Endothelial cell of umbilical vein (primary cell): Measurements from ENCODE around the gene CEBPZOS. TPM values are rescaled to one million over a fixed set of nuclear protein-coding genes. Genes with fewer than 3 reads are reported as not detected.
"Not testable (repeated sequence)": the region's sequence is repeated elsewhere in the genome, so short reads cannot be mapped to it uniquely, and the experiment has no call there.

Source experiments
- BruUV-seq: library from RNA; stranded (reverse); fragments of 400-500 nt; replicated peaks from 2 replicates; lab custom pipeline; 2021; lab: Mats Ljungman, UMichigan
- CTCF ChIA-PET: fragments of 300-600, 350-600 bp; sonication (Branson Sonifier 250); formaldehyde crosslinking; loops from one replicate; lab custom pipeline; 2021; ENCODE audit warnings: antibody characterized with exemption, inconsistent platforms; lab: Charles Lee
- POLR2A ChIA-PET: fragments of 300-600, 350-600 bp; sonication (Branson Sonifier 250); formaldehyde crosslinking; loops from one replicate; lab custom pipeline; 2021; ENCODE audit warnings: antibody characterized with exemption, inconsistent platforms; lab: Charles Lee
- DNase-seq: peaks from one replicate; pipeline ENCODE4 v3.0.0-alpha.2; 2011; ENCODE audit warnings: low read depth, low spot score
- FAIRE-seq: peaks from 2 replicates; lab custom pipeline; 2011; peaks lifted over from hg19 to GRCh38; lab: Jason Lieb, UNC
- H2AFZ ChIP-seq: 2 replicates; pipeline ENCODE4 v1.6.0; 2012; ENCODE audit warnings: low read depth, low read length, control low read depth, inconsistent platforms
- H3K27ac ChIP-seq: 2 replicates; pipeline ENCODE4 v1.5.1; 2011; ENCODE audit warnings: low read depth, mild to moderate bottlenecking, control low read depth, low read length, moderate library complexity; ENCODE audit not compliant: insufficient read depth
- H3K27me3 ChIP-seq, 2 experiments: 2 replicates each; pipeline versions ENCODE4 v1.6.0 to v1.6.1; 2011; ENCODE audit warnings: low read length in 2 of 2, mixed read lengths in 1 of 2; ENCODE audit not compliant: control insufficient read depth in 2 of 2, insufficient read depth in 2 of 2
- H3K36me3 ChIP-seq, 2 experiments: 2 replicates in 1 of 2; 3 replicates in 1 of 2; pipeline ENCODE4 v1.5.1; 2011; ENCODE audit warnings: low read length in 2 of 2, mild to moderate bottlenecking in 1 of 2, moderate library complexity in 1 of 2; ENCODE audit not compliant: control insufficient read depth in 2 of 2, insufficient read depth in 2 of 2; ENCODE audit errors: extremely low read depth in 1 of 2
- H3K4me1 ChIP-seq: 3 replicates; pipeline ENCODE4 v1.5.1; 2011; ENCODE audit warnings: mild to moderate bottlenecking, low read length; ENCODE audit not compliant: control insufficient read depth, insufficient read depth; ENCODE audit errors: extremely low read depth
- H3K4me2 ChIP-seq: 2 replicates; pipeline ENCODE4 v1.6.1; 2011; ENCODE audit warnings: low read length, control low read depth, mixed read lengths; ENCODE audit not compliant: insufficient read depth
- H3K4me3 ChIP-seq, 3 experiments: fragments of 200-600 bp in 1 of 3; sonication (generic), shearing (Covaris generic) in 1 of 3; replicated peaks in 1 of 3; 2 replicates each; pipeline ENCODE4 v1.5.1; 2011 to 2016; ENCODE audit warnings: control low read depth in 3 of 3, low read length in 3 of 3, mild to moderate bottlenecking in 2 of 3, inconsistent platforms in 1 of 3, low read depth in 1 of 3, moderate library complexity in 1 of 3; ENCODE audit not compliant: insufficient read depth in 1 of 3
- H3K79me2 ChIP-seq: 2 replicates; pipeline ENCODE4 v1.6.0; 2012; ENCODE audit warnings: low read length, inconsistent platforms; ENCODE audit not compliant: control insufficient read depth, insufficient read depth
- H3K9ac ChIP-seq: replicated peaks from 2 replicates; pipeline ENCODE3; 2011; ENCODE audit warnings: low read length, control low read depth; ENCODE audit not compliant: insufficient read depth; ENCODE audit errors: extremely low read depth
- H3K9me1 ChIP-seq: replicated peaks from 3 replicates; pipeline ENCODE4 v1.6.0; 2011; ENCODE audit warnings: mild to moderate bottlenecking, low read length; ENCODE audit not compliant: control insufficient read depth, insufficient read depth; ENCODE audit errors: extremely low read depth
- H3K9me3 ChIP-seq: replicated peaks from 2 replicates; pipeline ENCODE4 v1.5.1; 2012; ENCODE audit warnings: low read length, inconsistent platforms; ENCODE audit not compliant: control insufficient read depth, insufficient read depth
- H4K20me1 ChIP-seq: replicated peaks from 2 replicates; pipeline ENCODE3; 2011; ENCODE audit warnings: mild to moderate bottlenecking, low read length; ENCODE audit not compliant: control insufficient read depth, insufficient read depth; ENCODE audit errors: extremely low read depth
- CTCF ChIP-seq, 2 donors: IDR thresholded peaks; 1 replicate in 1 of 2; 2 replicates in 1 of 2; pipeline ENCODE4 v1.5.1; 2011; ENCODE audit warnings: low read length in 2 of 2, mild to moderate bottlenecking in 2 of 2, moderate library complexity in 2 of 2, control low read depth in 1 of 2, inconsistent platforms in 1 of 2, low read depth in 1 of 2; ENCODE audit not compliant: insufficient read depth in 1 of 2; ENCODE audit errors: extremely low read depth in 1 of 2
- EZH2 ChIP-seq: IDR thresholded peaks from 2 replicates; pipeline ENCODE4 v1.6.1; 2012; ENCODE audit warnings: borderline replicate concordance, low read depth, mild to moderate bottlenecking, moderate library complexity, low read length, inconsistent platforms; ENCODE audit not compliant: severe bottlenecking
- FOS ChIP-seq: IDR thresholded peaks from 2 replicates; pipeline ENCODE4 v1.6.1; 2011; ENCODE audit warnings: mild to moderate bottlenecking, low read length, moderate library complexity, borderline replicate concordance; ENCODE audit not compliant: insufficient read depth
- GATA2 ChIP-seq: IDR thresholded peaks from 2 replicates; pipeline ENCODE4 v1.7.0; 2011; ENCODE audit warnings: low read depth, mild to moderate bottlenecking, moderate library complexity, mixed read lengths, low read length; ENCODE audit not compliant: insufficient read length, insufficient read depth
- JUN ChIP-seq: IDR thresholded peaks from 2 replicates; pipeline ENCODE4 v1.6.1; 2011; ENCODE audit warnings: borderline replicate concordance, low read depth; ENCODE audit not compliant: insufficient read length, insufficient read depth
- MAX ChIP-seq: IDR thresholded peaks from 2 replicates; pipeline ENCODE4 v1.6.1; 2011; ENCODE audit not compliant: insufficient read depth, insufficient read length
- MYC ChIP-seq: IDR thresholded peaks from one replicate; pipeline ENCODE4 v1.6.1; 2011; ENCODE audit warnings: mild to moderate bottlenecking, low read depth, low read length
- POLR2A ChIP-seq: IDR thresholded peaks from 2 replicates; pipeline ENCODE4 v1.6.1; 2012; ENCODE audit warnings: low read depth, mild to moderate bottlenecking, control low read depth, low read length
- POLR2AphosphoS5 ChIP-seq: IDR thresholded peaks from 2 replicates; pipeline ENCODE4 v1.6.1; 2012; ENCODE audit warnings: low read depth, mild to moderate bottlenecking, control low read depth, low read length, moderate library complexity; ENCODE audit not compliant: insufficient read depth
- dilution Hi-C: fragments of 300-500 bp; cut with MboI; formaldehyde crosslinking; loops from one replicate; pipeline ENCODE4 v1.15.0; 2019; ENCODE audit warnings: low sequenced_read_pairs; ENCODE audit not compliant: extremely low pct_ligation_motif_present
- intact Hi-C: fragments of 100-400 bp; cut with micrococcal nuclease; formaldehyde crosslinking; loops from one replicate; pipeline ENCODE4 v1.10.0; 2022
- polyA plus RNA-seq, 4 experiments: library from polyadenylated mRNA; depleted of rRNA in 3 of 4; stranded (reverse) in 3 of 4; unstranded in 1 of 4; fragments of >200 nt; gene quantifications; 2 replicates each; pipeline versions ENCODE4 v1.2.1 to v1.2.3, GENCODE V29; 2011 to 2012; ENCODE audit warnings: missing spikeins in 1 of 4
- total RNA-seq: library from RNA; stranded (reverse); gene quantifications from 2 replicates; pipeline ENCODE4 v1.2.3, GENCODE V29; 2021

Gene CEBPZOS
- total and polyA plus RNA-seq, 2 donors (not counting 3 experiments of a cell fraction or from before 2014, with no cell fraction given) = 29.1 to 36.3 TPM

- peaks cover 28% of the 10 kb centered on the region for H3K79me2 ChIP-seq
- intact Hi-C loops = no loop called here
- H3K36me3 ChIP-seq = peaks cover 6 to 7% of the 10 kb centered on the region in 2 experiments
- no peak overlapping the region for H3K4me2 ChIP-seq
- no peaks in the 10 kb centered on the region for H3K9me3 ChIP-seq
- ChIA-PET POLR2A (no interaction called here), CTCF (interaction anchor here (1.5 kb wide), 1 partner anchor 654 kb away, joined by 4 read pairs; no protein-coding TSS in a partner anchor)
- TF ChIP-seq POLR2AphosphoS5 (no peak), MYC (no peak), POLR2A (no peak), EZH2 (no peak)
- H3K9me1 ChIP-seq = no peaks in the 10 kb centered on the region
- H4K20me1 ChIP-seq = no peaks in the 10 kb centered on the region
- H3K4me3 ChIP-seq = no peak overlapping the region
- no peak overlapping the region for H3K27ac ChIP-seq
- DNase-seq = no peak
- no peak for FAIRE-seq
- BruUV-seq = no TSS peak
- H3K4me1 ChIP-seq = no peaks in the 10 kb centered on the region
- H3K9ac ChIP-seq = no peak overlapping the region
- no peaks in the 10 kb centered on the region for H3K27me3 ChIP-seq
- dilution Hi-C loops = no loop called here
- H2AFZ ChIP-seq = no peak overlapping the region
Measured at GRCh38 chr2:37223131-37223530, 26.8 kb downstream of the CEBPZOS start.

- Histone ChIP-seq H4K20me1 (no peaks in the 10 kb centered on the region), H3K9me3 (no peaks in the 10 kb centered on the region), H2AFZ (no peak overlapping the region), H3K9me1 (no peaks in the 10 kb centered on the region), H3K4me1 (no peaks in the 10 kb centered on the region), H3K27me3 (no peaks in the 10 kb centered on the region), H3K27ac (no peak overlapping the region), H3K9ac (no peak overlapping the region), H3K4me3 (no peak overlapping the region), H3K4me2 (no peak overlapping the region), H3K36me3 (peaks cover 9 to 12% of the 10 kb centered on the region in 2 experiments), H3K79me2 (peaks cover 36% of the 10 kb centered on the region)
- intact Hi-C loops = no loop called here
- dilution Hi-C loops = no loop called here
- TF ChIP-seq POLR2AphosphoS5 (no peak), FOS (no peak), POLR2A (no peak), MYC (no peak), CTCF (IDR thresholded peaks at IDR 0.05; ENCODE audit: extremely low read depth in 1 of 2, insufficient read depth in 1 of 2, low read depth in 1 of 2, low read length in 2 of 2) (no peak), GATA2 (no peak), MAX (no peak), JUN (no peak), EZH2 (no peak)
- no TSS peak for BruUV-seq
- DNase-seq (no peak), FAIRE-seq (no peak)
- POLR2A ChIA-PET = no interaction called here
- CTCF ChIA-PET = interaction anchor here (1.5 kb wide), 1 partner anchor 653 kb away, joined by 4 read pairs; no protein-coding TSS in a partner anchor
Measured at GRCh38 chr2:37224063-37224462, 27.8 kb downstream of the CEBPZOS start.

- H3K9me3 ChIP-seq, FAIRE-seq, DNase-seq, CTCF ChIA-PET, H3K9ac ChIP-seq, BruUV-seq, H4K20me1 ChIP-seq, H2AFZ ChIP-seq, H3K27ac ChIP-seq, H3K27me3 ChIP-seq, H3K9me1 ChIP-seq, H3K4me1 ChIP-seq, H3K4me3 ChIP-seq, intact Hi-C loops, dilution Hi-C loops, POLR2A ChIA-PET, H3K4me2 ChIP-seq: not testable (repeated sequence)
- H3K36me3 ChIP-seq = peaks cover 9 to 10% of the 10 kb centered on the region in 2 experiments
- H3K79me2 ChIP-seq = peaks cover 47% of the 10 kb centered on the region
Measured at GRCh38 chr2:37225129-37225528, 28.8 kb downstream of the CEBPZOS start.
